Pancreas (tissue), 10 donors: ENCODE data around the gene MRGPRD. TPM values are rescaled to one million over a fixed set of nuclear protein-coding genes. Genes with fewer than 3 reads are reported as not detected.

ENCODE experiments used
- ATAC-seq, 4 donors: fragments of 200-7000 bp; cut with Tn5 transposase; one replicate each; pipeline versions ENCODE4 v1.8.0 to v1.9.1; 2020; ENCODE audit warnings: mild to moderate bottlenecking in 4 of 4, moderate library complexity in 4 of 4
- DNase-seq, 6 donors: peaks; one replicate each; pipeline ENCODE4 v3.0.0-alpha.2; 2020
- FAIRE-seq: peaks from 2 replicates; lab custom pipeline; 2012; peaks lifted over from hg19 to GRCh38; lab: Jason Lieb, UNC
- H3K27ac ChIP-seq, 4 donors: fragments of 200-600 bp; sonication (generic); 1 replicate in 3 of 4; 2 replicates in 1 of 4; pipeline versions ENCODE4 v1.5.0 to v1.8.0; 2020
- H3K27me3 ChIP-seq, 4 donors: fragments of 200-600 bp; one replicate each; pipeline ENCODE4 v1.8.0; 2021
- H3K36me3 ChIP-seq, 3 donors: fragments of 200-600 bp; sonication (generic) in 1 of 3; one replicate each; pipeline versions ENCODE4 v1.5.0 to v1.8.0; 2020 to 2021
- H3K4me1 ChIP-seq, 3 donors: fragments of 200-600 bp; one replicate each; pipeline ENCODE4 v1.8.0; 2021
- H3K4me3 ChIP-seq, 4 donors: fragments of 200-600 bp; sonication (generic) in 2 of 4; one replicate each; pipeline versions ENCODE4 v1.5.0 to v1.8.0; 2020 to 2021
- H3K9me3 ChIP-seq, 4 donors: fragments of 200-600 bp; one replicate each; pipeline ENCODE4 v1.8.0; 2021
- CTCF ChIP-seq, 4 donors: fragments of 200-600 bp; sonication (generic) in 3 of 4; IDR thresholded peaks; one replicate each; pipeline versions ENCODE4 v1.5.0 to v1.8.0; 2021; ENCODE audit warnings: antibody characterized with exemption in 4 of 4
- WGBS, 2 donors: extraction: QIAGEN DNeasy Blood & Tissue Kit; methylation state at CpG; one replicate each; pipeline ENCODE4 v1.1.7; 2013; 5-methylcytosine and 5-hydroxymethylcytosine counted together
- intact Hi-C, 3 donors: fragments of 100-400 bp; cut with DNase I; formaldehyde crosslinking; loops; one replicate each; pipeline versions ENCODE4 v1.11.1 to v1.14.2; 2022
- polyA plus RNA-seq, 2 donors: library from polyadenylated mRNA; stranded (reverse); fragments of 200-250 nt; gene quantifications; one replicate each; pipeline ENCODE4 v1.2.3, GENCODE V29; 2013
- total RNA-seq, 6 donors: library from RNA; stranded (reverse); fragmentation: NEBNext Ultra II Directional in 4 of 6; extraction: Animal tissue kit (Norgen Biotek cat#: 25700) in 4 of 6; gene quantifications; one replicate each; pipeline versions ENCODE4 v1.2.1 to v1.2.4, GENCODE V29; 2021 to 2023
- donor health status: healthy with polysubstance abuse.
- donor health status: DM: no; HTN: no; CAD: no; lungs with moderate emphysema.
- donor health status: DM: no; HTN: no; CAD: no.
- donor health status: control.
- donor health status: control.
- donor health status: Bipolar disorder and iron deficiency.
- donor health status: DM: yes; HTN: yes; CAD: no.
- donor health status: DM: no; HTN: no; CAD: no.
- donor health status: DM: no; HTN: no; CAD: no.
- donor health status: DM: yes; HTN: yes; CAD: no.

The MRGPRD gene
- total and polyA plus RNA-seq, 8 donors: not detected

- DNase-seq (peak in 2 of 6 donors; percentile 8 to 30), ATAC-seq (no peak), FAIRE-seq (no peak)
- Histone ChIP-seq H3K27ac (no peak overlapping the region), H3K9me3 (no peaks in the 10 kb centered on the region), H3K4me1 (no peaks in the 10 kb centered on the region), H3K27me3 (no peaks in the 10 kb centered on the region), H3K36me3 (no peaks in the 10 kb centered on the region), H3K4me3 (no peak overlapping the region)
- intact Hi-C loops: no loop called here
- no peak for TF ChIP-seq CTCF (IDR thresholded peaks at IDR 0.05)
- WGBS, 2 donors: 28 to 32% methylated on average over 13 of the region's 13 CpGs
Observed at GRCh38 chr11:68998390-68998911, 17.7 kb upstream of the MRGPRD start.

GRCh38 chr11:68997995-68998348 lies 17.2 kb upstream of the MRGPRD start:
- no peaks in the 10 kb centered on the region for H3K27me3 ChIP-seq
- H3K4me3 ChIP-seq: no peak overlapping the region
- no peaks in the 10 kb centered on the region for H3K4me1 ChIP-seq
- no peaks in the 10 kb centered on the region for H3K9me3 ChIP-seq
- no peak overlapping the region for H3K27ac ChIP-seq
- FAIRE-seq (no peak), ATAC-seq (no peak), DNase-seq (no peak)
- intact Hi-C loops: no loop called here
- no peaks in the 10 kb centered on the region for H3K36me3 ChIP-seq
- TF ChIP-seq CTCF (IDR thresholded peaks at IDR 0.05): no peak

DNA sequence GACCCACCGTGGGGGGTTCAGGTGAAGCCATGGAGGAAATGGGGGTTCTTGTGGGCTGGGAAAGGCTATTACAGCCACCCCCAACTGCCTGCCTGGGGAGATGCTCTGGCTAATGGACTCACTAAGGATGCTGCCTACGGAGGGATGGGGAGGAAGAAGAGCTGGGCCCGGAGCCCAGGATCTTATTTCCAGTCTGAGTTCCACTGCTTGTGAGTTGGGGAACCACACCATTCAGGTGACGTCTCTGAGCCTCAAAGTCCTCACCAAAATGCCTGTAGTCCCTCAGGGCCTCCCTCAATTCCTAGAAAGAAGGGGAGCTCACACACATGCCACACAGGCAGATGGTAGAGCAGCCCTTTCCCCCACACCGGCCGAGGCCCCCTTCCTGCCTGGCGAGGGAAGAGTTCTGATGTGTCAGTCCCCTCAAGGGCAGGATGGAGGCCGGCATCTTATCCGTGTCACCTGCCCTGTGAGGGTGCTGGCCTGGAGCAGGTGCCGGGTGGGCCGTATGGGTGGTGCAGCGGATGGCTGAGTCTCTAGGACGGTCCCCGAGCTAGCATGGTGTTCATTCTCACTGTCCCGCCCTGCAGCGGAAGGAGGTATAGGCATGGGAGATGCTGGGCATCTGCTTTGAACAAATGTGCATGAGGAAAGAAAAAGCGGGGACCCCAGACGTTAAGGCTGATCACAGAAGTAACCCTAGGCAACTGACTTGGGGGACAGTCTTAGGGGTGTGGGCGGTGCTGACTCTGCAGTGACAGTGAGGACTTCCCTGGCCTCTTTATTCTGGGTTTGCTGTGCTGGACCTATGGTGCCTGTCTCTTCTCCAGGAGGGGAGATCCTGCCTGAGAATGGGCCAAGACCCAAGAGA lies 16.6 kb upstream of the MRGPRD start:
- no peak overlapping the region for H3K27ac ChIP-seq
- H3K27me3 ChIP-seq: no peaks in the 10 kb centered on the region
- DNase-seq: peak in 1 of 6 donors; percentile 7
- intact Hi-C loops: no loop called here
- no peak for TF ChIP-seq CTCF (IDR thresholded peaks at IDR 0.05)
- H3K4me3 ChIP-seq: no peak overlapping the region
- H3K36me3 ChIP-seq: no peaks in the 10 kb centered on the region
- no peak for ATAC-seq
- 75 to 82% methylated on average over 19 of the region's 19 CpGs for WGBS, 2 donors
- H3K9me3 ChIP-seq: no peaks in the 10 kb centered on the region
- H3K4me1 ChIP-seq: no peaks in the 10 kb centered on the region
- FAIRE-seq: no peak

- Histone ChIP-seq H3K4me1 (no peaks in the 10 kb centered on the region), H3K27me3 (no peaks in the 10 kb centered on the region), H3K36me3 (no peaks in the 10 kb centered on the region), H3K9me3 (no peaks in the 10 kb centered on the region), H3K4me3 (no peak overlapping the region), H3K27ac (no peak overlapping the region)
- DNase-seq: peak in 1 of 6 donors; percentile 5
- TF ChIP-seq CTCF (IDR thresholded peaks at IDR 0.05): no peak
- no peak for ATAC-seq
- 86 to 94% methylated on average over 24 of the region's 24 CpGs for WGBS, 2 donors
- FAIRE-seq: no peak
- intact Hi-C loops: no loop called here
Observed at GRCh38 chr11:68996376-68997123, 15.8 kb upstream of the MRGPRD start.
